ENCODE measurements around the gene HLA-DQA1. TPM values are rescaled to one million over a fixed set of nuclear protein-coding genes. Genes with fewer than 3 reads are reported as not detected.

HLA-DQA1 gene
- total and polyA plus RNA-seq, 10 of the 15 experiments (the other 5 are each of a cell fraction or from before 2014, with no cell fraction given): 289 to 1,769 (median 460) TPM

GRCh38 chr6:32685603-32686002 lies 48.4 kb downstream of the HLA-DQA1 start (continued):
- TF ChIP-seq ZBTB11 (CRISPR knock-in tag; IDR thresholded peaks at IDR 0.05) (no peak), ASH2L (IDR thresholded peaks at IDR 0.05; ENCODE audit: borderline replicate concordance, low read depth) (no peak), DPF2 (IDR thresholded peaks at IDR 0.05) (no peak; the same call in 1 of the 2 replicates), ZNF24 (IDR thresholded peaks at IDR 0.05) (no peak; the same call in 1 of the 2 replicates), NR2F1 (conservative IDR thresholded peaks at IDR 0.05) (no peak), BCL3 (IDR thresholded peaks at IDR 0.05; ENCODE audit: borderline replicate concordance, insufficient read depth, low read depth, low read length, poor library complexity, severe bottlenecking) (no peak), USF2 (IDR thresholded peaks at IDR 0.05; ENCODE audit: borderline replicate concordance, low read depth, low read length) (no peak; the same call in 1 of the 2 replicates), HCFC1 (IDR thresholded peaks at IDR 0.05; ENCODE audit: low read length) (no peak), ZZZ3 (IDR thresholded peaks at IDR 0.05; ENCODE audit: control insufficient read depth, insufficient read length, low read depth) (no peak), MXI1 (IDR thresholded peaks at IDR 0.05; ENCODE audit: low read depth, low read length) (0 out of 2 replicates have a peak, but pooled peaks have one; percentile 59), MTA3 (IDR thresholded peaks at IDR 0.05; ENCODE audit: borderline replicate concordance, low read length) (peak; percentile 80; the same call in 1 of the 2 replicates), POLR2AphosphoS2 (IDR thresholded peaks at IDR 0.05; ENCODE audit: low read depth, low read length) (no peak), ZBTB4 (CRISPR knock-in tag; IDR thresholded peaks at IDR 0.05) (no peak), LARP7 (IDR thresholded peaks at IDR 0.05) (no peak), HDAC2 (IDR thresholded peaks at IDR 0.05) (no peak; the same call in 1 of the 2 replicates), MYC (IDR thresholded peaks at IDR 0.05; ENCODE audit: insufficient read depth, insufficient read length, insufficient replicate concordance, low read length, severe bottlenecking) (no peak), ZNF622 (IDR thresholded peaks at IDR 0.05) (no peak), BCLAF1 (IDR thresholded peaks at IDR 0.05) (no peak), NRF1 (conservative IDR thresholded peaks at IDR 0.05; ENCODE audit: low read depth, low read length) (no peak)
